HG02642 (cell line): Measurements from ENCODE around the gene KRT76.

Experiments
- ATAC-seq: cut with Tn5 transposase; IDR thresholded peaks from one replicate; pipeline ENCODE4 v1.9.1; 2021; ENCODE audit warnings: mild to moderate bottlenecking; ENCODE audit not compliant: unreplicated experiment, poor library complexity

The KRT76 gene

GRCh38 chr12:52742196-52742580 is 35.0 kb downstream of the KRT76 start:
- ATAC-seq, result no peak

DNA sequence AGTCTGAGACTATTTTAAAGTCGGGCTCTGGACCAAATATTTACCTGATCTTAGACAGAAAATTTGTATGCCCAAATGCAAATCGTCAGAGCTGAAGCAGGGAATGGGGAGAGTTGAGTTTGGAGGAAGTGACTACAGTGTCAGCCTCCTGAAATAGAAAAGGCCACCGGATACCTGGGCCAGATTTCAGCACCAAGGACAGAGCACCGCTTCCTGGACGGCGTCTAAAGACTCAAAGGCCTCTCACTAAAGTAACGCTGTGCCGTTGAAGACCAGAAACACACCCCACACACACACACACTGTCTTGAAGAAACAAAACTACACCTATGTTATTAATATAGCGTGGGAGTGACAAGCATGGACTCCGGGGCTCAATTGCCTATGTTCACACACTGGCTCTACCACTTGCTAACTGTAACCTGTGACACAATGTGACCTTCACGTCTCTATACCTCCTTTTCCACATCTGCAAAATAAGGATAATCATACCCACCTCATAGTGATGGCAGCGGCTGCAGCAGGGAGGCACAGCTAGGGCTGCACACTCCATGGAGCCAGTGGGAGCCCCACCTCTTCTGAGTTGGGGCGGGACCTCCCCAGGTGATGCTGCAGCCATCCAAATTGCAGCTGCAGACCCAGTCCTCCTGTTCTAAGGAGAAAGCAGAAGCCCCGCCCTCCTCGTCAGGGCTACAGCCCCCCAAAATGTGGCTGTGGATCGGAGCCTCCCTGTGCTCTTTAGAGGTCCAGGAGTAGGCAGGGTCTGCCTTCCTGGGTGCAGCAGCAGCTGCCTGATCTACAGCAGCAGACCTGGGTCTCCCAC is 35.6 kb downstream of the KRT76 start:
- no peak for ATAC-seq

- ATAC-seq, result no peak
These were observed 36.6 kb downstream of the KRT76 start for GRCh38 chr12:52740584-52740983.

DNA sequence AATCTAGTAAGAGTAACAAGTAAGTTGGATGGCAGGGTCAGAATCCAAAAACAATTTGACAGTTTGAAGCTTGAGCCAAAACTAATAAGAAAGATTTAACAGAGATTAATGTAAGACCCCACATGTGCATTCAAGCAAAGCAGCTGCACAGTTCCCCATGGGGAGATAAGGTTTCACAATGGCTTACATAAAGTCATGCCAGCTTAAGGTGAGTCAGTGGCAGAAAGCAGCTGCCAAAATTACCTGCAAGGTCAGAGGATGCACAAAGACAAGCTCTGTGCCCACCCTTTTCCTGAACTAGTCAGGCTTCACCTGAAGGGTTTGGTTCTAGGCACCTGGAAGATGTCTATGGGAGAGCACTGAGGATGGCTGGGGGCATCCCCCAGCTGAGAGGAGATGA is 37.2 kb downstream of the KRT76 start:
- ATAC-seq, result no peak

DNA sequence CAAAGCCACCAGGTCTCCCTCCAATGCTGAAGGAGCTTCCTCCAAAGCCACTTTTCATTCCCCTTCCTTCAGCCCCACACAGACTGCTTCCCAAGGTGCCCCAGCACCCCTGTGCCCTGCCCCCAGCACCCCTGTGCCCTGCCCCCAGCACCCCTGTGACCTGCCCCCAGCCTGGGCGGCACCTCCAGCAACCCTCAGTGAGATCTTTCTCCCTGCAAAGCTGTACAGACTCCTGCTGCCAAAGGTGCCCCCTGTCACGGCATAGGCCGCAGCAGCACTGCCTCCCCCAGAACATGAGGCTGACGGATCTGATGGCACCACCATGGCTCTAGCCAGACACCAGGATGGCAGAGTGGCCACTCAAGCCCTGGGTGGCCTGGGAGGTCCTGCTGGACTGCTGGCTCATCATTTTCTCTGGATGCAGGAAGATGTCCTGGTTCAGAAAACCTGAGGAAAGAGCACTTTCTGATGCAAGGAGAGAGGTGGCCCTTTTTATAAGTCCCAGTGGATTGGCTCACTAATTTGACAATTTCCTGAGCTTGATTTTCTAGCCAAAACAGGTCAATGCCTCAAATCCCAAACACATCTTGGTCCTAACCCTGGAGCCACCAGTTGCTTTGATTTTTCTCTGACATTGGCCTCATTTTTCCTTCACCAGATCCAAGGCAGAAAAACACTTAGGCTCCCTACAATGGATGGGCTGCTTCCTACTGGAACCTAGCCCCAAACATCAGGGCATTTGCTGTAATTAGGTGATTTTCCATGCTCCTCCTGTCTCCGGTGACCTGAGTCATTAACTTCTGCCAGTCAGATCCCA is 41.1 kb downstream of the KRT76 start:
- no peak for ATAC-seq

- no peak for ATAC-seq
These were observed 42.0 kb downstream of the KRT76 start for GRCh38 chr12:52735106-52735505.

GRCh38 chr12:52730793-52731192 is 46.4 kb downstream of the KRT76 start:
- no peak for ATAC-seq

DNA sequence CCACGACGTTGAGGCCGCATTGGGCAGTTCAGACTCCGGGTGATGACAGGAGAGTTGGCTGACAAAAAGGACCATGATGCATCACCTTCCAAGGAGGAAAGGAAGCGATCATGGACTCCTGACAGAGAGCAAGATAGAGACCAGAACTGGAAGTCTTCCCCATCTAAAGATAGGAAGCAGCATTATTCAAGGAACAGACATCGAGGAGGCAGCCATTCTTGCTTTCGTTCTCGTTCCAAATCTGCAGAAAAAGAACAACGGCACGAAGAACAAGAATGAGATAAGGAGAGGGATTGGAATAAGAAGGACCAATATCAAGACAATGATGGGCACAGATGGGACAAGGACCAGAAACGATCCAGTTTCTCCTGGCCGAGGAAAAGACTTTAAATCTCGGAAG is 46.8 kb downstream of the KRT76 start:
- no peak for ATAC-seq

DNA sequence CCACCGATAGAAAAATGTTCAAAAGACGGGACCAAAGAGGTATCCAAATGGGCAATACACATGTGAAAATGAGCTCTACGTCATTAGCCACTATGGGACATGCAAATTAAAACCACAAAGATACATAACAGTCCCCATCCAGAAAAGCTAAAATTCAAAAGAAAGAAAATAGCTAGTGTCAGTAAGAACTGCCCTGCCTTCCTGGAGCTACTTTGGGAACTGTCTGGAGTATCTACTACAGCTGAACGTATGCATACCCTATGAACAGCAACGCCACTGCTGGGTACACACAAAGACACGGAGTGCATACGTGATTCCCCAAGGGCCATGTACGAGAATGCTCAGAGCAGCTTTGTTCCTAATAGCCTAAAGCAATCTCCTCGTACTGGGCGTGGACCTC is 48.0 kb downstream of the KRT76 start:
- ATAC-seq, result no peak

GRCh38 chr12:52728374-52728773 is 48.8 kb downstream of the KRT76 start:
- ATAC-seq, result no peak

GRCh38 chr12:52727037-52727436 is 50.1 kb downstream of the KRT76 start:
- no peak for ATAC-seq

DNA sequence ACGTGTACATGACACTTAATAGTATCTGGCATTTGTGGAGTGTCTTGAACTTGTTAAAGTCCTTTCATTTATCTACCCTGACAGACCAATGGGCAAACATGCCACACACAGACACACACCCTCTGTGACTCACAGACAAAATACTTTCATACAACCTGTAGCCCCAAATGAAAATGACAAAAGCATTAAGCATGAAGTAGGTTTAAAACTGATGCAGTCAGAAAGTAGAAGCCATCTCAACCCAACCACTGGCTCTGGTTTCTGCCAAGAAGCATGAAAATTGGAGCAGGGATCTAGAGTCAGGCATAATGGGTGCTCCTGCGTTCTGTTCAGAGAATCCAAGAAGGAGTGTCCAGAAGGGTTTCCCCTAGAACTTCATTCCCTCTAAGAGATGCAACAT is 50.7 kb downstream of the KRT76 start:
- no peak for ATAC-seq

- no peak for ATAC-seq
These were observed 52.8 kb downstream of the KRT76 start for GRCh38 chr12:52724384-52724783.

DNA sequence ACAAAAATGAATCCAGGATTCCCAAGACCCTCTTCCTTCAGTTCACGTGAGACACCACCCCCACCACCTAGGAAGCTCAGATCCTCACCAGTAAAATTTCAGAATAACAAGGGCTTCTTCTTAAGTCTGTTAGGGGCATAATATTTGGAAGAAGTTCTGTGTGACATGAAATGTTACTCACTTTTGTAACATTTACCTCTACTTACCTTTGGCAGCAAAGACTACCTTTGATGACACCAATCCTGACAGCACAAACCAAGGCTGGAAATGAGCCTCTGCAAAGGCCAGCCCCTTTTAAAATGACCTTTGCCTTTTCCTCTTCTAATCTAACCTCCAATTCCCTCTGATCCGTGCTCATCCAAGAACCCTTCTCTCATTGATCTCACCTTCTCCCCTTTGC is 54.5 kb downstream of the KRT76 start:
- no peak for ATAC-seq

DNA sequence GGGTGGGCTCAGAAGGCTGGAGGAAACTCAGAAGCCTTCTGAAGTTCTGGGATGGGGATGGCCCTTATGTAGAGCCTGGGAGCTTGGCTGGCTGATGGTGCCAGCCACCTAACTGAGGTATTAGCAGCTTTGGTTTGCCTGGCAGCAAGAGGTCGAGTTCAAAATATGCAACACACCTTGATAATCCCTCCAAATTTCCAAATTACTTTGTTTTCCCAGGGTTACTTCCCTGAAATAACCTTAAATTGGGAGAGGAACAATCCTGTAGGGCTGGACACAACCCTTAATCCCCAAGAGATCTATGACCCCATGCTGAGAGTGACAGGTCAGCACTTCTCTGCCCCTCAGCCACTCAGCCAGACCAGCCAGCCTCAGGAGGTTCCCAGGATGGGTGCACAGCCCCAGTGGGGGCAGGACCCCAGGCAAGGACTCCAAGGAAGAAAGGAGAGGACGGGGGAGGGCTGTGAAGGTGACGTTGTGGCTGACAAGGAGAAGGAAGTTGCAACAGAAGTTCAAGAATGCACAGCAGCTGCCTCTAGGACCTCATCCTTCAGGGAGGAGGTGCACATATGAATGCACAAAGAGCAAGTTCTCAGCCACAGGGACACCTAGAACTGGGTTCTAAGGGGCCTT is 55.2 kb downstream of the KRT76 start:
- ATAC-seq, result no peak

DNA sequence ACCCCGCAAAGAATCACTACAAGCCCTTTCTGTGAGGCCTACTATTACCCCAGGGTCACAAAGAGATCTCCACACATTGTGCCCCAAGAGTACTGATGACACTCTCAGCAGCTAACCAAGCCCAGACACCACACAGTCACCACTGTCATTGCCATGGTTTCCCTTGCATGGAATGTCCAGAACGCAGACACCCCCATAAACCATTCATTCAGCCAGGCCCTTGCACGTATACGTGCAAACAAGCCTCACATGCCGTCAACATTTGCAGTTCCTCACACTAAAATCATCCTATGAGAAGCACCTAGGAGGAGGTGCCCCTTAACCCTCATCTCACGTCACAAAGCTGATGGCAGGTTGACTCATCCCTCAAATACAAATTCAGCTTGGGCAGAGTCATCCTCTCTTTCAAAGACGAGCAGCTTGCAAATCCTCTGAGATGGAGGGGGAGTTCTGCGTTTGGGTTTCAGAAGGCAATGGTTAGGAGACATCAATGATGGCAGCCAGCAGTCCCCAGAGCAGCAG is 56.7 kb downstream of the KRT76 start:
- no peak for ATAC-seq
